ENCODE results near the gene TTLL3.

DNA sequence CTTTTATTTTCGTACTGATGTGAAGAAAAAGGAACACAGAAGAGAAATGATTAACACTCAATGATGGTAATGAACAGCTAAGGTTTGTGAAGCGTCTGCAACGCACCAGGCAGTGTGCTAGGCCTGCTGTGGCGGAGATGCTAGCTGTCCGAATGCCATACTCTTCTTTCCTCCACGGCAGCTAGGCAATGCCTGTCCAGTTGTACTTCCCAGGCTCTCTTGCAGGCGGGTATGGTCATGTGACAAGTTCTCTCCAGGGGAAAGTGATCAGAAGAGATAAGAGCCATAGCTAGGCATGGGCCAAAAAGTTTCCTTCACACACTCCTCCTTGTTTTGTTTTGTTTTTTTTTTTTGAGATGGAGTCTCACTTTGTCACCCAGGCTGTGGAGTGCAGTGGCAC lies 24.5 kb upstream of the TTLL3 start:
- TF ChIP-seq, protein P1, sequence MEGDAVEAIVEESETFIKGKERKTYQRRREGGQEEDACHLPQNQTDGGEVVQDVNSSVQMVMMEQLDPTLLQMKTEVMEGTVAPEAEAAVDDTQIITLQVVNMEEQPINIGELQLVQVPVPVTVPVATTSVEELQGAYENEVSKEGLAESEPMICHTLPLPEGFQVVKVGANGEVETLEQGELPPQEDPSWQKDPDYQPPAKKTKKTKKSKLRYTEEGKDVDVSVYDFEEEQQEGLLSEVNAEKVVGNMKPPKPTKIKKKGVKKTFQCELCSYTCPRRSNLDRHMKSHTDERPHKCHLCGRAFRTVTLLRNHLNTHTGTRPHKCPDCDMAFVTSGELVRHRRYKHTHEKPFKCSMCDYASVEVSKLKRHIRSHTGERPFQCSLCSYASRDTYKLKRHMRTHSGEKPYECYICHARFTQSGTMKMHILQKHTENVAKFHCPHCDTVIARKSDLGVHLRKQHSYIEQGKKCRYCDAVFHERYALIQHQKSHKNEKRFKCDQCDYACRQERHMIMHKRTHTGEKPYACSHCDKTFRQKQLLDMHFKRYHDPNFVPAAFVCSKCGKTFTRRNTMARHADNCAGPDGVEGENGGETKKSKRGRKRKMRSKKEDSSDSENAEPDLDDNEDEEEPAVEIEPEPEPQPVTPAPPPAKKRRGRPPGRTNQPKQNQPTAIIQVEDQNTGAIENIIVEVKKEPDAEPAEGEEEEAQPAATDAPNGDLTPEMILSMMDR (IDR thresholded peaks at IDR 0.05; ENCODE audit: insufficient read depth, low read length, poor library complexity, severe bottlenecking), result no peak
- no peak for TF ChIP-seq EZH2phosphoT487 (conservative IDR thresholded peaks at IDR 0.05; ENCODE audit: low read length)

All from SU-DHL-6 (cell line).